ENCODE results near the gene PIP5K1B.

The PIP5K1B gene

DNA sequence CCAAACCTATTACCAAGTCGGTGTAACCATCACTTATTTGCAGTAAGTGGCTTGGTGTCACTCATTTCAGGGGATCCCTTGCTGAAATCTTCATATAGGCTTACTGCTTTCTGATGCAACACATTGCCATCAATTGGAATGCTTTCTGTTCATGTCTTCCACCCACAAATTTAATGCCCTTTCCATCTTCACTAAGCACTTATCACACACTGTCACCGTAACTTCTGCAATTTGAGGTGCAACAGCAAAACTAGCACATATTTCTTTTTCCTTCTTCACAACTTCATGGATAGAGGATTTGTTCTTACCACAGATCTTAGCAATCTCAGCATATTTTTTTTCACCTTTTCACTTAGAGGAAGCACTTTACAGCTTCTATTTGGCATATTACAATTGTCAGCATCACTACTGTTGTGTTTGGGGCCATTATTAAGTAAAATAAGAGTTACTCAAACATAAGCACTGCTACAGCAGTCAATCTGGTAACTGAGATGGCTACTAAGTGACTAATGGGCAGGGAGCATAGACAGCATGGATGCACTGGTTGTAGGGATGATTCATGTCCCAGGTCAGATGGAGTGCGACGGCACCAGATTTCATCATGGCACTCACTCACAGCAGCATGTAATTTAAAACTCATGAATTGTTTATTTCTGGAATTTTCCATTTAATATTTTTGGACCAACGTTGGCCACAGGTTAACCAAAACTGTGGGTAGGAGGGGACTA, 70.1 kb downstream of the PIP5K1B start:
- peak; percentile 63 for DNase-seq (ENCODE audit: low spot score)

DNA sequence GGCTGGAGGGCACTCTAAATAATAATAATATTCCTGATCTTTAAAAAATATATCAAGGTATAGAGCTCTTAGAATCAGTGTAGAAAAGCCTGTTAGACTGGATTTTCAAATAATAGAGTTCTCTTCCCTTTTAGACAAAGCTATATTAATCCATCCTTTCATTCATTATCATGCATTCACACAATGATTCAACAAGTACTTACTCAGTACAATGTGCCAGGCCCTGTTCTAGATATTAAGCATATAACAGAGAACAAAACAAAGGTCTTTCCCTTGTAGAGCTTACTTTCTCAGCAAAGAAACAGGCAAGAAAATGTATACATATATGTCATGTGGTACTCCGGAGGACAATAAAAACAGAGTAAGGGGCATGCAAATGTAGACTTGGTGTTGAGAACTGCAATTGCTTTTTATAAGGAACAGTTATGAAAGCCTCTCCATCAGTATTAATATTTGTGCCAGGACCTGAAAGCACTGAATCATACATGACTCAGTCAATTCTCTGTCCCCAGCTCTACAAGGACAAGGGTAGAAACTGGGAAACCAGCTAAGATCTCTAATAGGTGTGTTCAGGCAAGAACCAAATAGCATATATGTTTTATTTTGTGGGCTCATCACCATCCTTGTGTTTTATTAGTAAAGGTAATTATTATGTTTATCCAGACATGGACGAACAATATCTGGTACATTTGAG, 72.2 kb downstream of the PIP5K1B start:
- peak; percentile 29 for DNase-seq (ENCODE audit: low spot score)

DNA sequence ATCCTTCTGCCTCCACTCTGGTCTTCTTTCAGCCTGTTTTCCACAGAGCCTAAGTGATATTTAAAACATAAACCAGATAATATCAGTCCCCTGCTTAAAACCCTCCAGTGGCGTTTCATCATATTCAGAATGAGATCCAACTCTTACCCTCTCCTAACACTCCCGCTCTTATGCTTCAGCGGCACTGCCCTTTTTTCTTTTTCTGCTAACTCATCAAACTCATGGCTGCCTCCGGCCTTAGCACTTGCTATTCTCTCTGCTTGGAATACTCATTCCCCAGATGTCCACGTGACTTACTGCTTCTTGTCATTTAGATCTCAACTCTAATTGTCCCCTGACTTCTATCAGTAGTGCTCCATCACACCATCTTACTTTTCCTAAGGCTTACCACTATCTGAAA, 73.6 kb downstream of the PIP5K1B start:
- no peak for DNase-seq (ENCODE audit: low spot score)

DNA sequence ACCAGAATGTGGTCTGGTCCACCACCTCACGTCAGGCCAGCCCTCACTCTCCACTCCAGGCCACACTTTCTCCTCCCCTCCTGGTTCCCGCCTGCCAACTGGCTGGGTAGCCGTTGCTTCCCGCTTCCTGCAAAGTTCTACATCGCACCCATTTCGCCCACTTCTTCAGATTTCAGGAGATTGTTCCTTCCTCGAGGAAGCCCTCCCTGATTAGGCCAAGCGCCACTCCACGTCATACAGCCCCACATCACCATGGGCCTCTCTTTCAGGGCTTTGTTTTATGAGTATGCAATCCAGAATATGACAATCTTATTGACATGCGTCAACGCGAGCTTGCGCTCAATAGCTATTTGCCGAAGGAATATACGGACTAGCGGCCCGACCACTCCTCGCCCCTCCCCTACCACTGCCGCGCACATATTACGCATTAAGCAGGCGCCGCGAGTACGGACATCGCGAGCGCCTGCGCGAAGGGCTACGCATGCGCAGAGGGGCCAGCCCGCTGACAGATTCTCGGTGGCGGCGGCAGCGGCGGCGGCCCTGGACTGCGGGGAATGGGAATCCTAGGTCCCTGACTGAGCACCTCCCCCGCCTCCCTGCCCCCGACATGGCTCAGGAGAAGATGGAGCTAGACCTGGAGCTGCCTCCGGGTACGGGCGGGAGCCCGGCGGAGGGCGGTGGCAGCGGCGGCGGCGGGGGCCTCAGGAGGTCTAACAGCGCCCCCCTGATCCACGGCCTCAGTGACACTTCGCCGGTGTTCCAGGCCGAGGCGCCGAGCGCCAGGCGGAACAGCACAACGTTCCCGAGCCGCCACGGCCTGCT, 74.7 kb downstream of the PIP5K1B start:
- DNase-seq (ENCODE audit: low spot score) = peak; percentile 94

DNA sequence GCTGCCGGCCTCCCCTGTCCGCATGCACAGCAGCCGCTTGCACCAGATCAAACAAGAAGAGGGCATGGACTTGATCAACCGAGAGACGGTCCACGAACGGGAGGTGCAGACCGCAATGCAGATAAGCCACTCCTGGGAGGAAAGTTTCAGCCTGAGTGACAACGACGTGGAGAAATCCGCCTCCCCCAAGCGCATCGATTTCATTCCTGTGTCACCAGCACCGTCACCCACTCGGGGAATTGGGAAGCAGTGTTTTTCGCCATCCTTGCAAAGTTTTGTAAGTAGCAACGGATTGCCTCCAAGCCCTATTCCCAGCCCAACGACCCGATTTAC, 75.3 kb downstream of the PIP5K1B start:
- no peak for DNase-seq (ENCODE audit: low spot score)

DNA sequence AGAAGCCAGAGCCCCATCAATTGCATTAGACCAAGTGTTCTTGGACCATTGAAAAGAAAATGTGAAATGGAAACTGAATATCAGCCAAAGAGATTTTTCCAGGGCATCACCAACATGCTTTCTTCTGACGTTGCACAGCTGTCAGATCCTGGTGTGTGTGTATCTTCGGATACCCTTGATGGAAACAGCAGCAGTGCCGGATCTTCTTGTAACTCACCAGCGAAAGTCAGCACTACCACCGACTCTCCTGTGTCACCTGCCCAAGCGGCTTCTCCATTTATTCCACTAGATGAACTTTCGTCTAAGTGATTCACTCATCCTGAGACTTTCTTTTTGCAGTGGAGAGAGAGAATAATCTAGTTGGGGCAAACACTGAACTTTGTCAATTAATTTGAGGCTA, 75.7 kb downstream of the PIP5K1B start:
- peak; percentile 12 for DNase-seq (ENCODE audit: low spot score)

DNA sequence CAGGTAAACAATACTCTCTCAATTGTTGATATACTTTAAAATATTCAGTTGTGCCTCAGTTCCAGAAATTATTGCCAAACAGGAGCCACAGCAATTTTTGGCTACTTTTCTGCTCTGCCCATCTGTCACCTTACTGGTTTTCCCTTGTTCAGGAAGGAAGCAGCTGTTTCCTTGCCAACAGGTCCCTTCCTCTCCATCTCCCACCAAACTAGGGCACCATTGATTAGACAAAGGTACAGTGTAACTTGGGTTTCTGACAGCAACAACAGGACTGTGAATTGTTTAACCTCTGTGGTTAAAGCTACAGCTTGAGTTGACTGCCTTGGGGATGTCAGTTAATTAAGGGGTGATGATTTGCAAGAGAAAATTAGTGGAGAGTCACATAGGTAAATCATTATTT, 76.9 kb downstream of the PIP5K1B start:
- DNase-seq (ENCODE audit: low spot score) = no peak

DNA sequence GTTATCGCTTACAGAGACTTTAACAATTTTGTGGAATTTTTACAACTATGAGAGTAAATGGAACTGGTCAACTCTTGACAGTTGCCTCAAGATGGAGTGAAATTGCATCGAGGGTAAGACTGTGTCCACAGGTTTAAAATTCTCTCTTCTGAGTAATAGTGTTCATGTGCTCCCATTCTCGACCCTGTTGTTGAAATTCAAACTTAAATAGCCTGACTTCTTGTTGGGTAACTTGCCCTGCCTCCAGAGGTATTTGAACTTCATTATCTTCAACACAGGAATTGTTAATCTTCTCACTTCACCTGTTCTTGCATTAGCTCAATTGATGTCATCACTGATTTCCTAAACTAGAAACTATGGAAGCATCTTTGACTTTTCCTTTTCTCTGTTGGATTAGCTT, 77.5 kb downstream of the PIP5K1B start:
- DNase-seq (ENCODE audit: low spot score) = no peak

DNA sequence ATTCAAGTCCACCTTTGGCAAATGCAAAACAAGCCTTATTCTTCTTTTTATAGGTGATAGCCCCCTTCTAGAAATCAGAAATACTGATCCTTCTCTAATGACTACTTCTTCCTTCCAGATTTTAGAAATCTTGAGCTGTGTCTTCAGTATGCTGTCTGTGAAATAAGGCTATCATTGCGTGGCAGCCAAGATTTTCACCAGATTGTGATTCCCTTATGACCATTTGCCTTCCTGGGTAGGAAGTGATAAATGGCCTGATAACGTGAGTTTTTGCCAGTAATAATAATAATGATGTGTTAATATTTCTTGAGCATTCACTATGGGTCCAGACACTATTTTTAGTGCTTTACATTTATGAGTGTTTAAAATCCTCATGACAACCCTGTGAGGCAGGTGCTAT, 80.9 kb downstream of the PIP5K1B start:
- DNase-seq (ENCODE audit: low spot score) = no peak

DNA sequence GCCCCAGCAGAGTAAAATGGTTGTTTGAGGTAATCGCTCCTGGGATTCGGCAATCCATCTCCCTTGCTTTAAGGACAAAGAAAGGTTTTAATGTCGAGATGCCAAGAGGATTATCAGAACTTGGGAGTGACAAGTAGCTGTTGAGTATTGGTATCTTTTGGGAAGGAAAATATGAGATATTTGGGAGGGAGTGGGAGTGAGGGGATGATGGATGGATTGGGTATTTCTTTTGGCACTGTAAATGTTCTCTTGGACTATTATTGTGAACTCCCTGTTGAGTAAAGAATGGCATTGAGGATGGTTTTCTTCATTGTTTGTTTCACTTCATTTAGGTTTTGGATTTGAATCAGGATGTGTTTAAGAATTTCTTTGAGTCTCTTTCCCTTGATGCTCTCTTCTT, 86.1 kb downstream of the PIP5K1B start:
- no peak for DNase-seq (ENCODE audit: low spot score)

DNA sequence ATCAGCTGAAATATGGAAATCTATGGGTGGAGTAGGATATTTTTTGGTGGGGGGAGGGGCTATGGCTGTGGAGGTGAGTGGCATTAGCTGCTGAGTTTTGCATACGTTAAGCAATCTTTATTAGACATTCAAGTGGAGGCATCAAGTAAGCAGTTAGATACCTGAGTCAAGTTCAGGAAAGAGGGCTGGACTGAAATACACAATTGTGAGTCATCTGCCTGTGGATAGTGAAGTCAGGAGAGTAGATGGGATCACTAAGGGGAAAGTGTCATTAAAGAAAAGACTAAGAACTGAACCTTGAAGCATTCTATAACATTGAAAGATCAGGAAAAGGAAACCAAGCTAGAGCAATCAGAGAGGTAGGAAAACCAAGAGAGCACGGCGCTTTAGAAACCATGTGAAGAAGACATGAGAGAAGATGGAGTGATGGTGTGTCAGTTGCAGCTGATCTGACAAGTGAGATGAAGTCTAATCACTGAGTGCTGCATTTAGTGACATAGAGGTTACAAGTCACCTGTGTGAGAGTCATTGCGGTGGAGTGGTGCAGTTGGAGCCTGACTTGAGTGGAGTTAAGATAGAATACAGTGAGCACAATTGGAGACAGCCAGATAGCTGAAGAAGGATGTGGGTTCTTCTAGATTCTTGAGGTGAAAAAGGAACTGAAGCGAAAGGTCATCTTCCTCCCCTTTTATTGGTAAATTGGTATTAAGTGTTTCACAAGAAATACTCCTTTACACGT, 88.7 kb downstream of the PIP5K1B start:
- DNase-seq (ENCODE audit: low spot score) = peak; percentile 17

DNA sequence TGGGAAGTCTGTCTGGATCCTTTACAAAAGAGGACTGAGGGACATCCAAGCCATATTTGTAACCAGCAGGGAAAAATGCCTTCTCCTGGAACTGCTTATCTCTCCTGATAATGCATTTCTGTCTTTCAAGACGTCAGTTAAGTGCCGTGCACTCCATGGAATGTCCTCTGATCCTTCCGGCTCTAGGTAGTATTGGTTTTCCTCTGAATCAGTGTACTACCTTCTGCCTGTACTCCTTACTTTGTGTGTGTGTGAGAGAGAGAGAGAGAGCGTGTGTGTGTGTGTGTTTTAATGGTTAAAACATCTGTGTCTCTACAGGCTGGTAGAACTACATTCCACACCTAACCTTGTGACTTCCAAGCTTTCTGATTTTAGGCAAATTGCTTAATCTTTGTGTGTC, 89.9 kb downstream of the PIP5K1B start:
- DNase-seq (ENCODE audit: low spot score) = peak; percentile 38

DNA sequence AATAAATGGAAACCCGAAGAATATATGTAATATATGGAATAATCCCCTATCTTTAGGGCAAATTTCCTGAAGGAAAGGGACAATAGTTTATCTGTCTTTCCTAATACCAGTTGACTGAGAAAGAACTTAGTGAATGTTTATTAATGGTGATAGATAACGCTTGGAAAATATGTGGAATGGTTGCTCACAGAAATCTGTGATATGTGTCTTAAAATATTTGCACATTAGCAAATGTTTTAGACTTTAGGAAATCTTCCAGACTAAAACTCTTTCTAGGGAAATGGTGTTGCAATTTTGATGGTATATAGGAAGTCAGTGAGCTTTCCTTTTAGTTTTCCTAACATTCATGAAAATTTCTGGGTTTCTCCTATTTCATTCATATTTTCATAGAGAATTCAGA, 90.4 kb downstream of the PIP5K1B start:
- no peak for DNase-seq (ENCODE audit: low spot score)

DNA sequence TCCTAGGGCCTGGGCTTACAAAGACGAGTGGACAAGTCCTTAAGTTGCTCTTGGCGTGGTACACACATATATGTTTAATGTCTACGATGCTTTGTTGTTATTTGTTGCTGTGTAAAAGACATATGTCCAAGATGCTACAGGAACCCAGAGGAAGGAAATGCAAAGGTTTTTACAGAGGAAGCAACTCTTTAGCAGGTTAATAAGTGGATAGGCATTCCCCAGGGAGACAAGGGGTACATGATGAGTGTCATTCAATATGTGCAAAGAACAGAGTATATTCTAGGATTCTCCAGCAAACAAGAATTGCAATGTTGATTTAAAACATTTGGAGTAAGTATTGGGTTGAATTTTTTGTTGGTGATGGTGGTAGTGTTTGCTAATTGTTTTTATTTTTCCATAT, 92.1 kb downstream of the PIP5K1B start:
- DNase-seq (ENCODE audit: low spot score) = no peak

DNA sequence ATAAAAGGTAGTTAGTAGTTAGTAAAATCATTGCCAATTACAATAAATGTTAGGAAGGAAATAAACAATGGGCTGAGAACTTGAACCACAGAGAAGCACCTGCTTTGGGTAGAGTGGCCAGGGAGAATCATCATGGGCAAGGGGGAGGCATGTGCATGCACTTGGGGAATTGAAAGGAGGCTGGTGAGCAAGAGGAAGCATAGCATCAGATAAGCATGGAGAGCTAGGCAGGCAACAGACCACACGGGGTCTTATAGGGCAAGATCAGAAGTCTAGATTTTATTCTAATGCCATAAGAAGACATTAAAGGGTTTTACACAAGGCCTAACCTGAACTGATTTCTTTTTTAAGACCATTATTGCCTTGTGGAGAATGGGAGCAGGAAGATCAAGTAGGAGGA, 93.4 kb downstream of the PIP5K1B start:
- no peak for DNase-seq (ENCODE audit: low spot score)

DNA sequence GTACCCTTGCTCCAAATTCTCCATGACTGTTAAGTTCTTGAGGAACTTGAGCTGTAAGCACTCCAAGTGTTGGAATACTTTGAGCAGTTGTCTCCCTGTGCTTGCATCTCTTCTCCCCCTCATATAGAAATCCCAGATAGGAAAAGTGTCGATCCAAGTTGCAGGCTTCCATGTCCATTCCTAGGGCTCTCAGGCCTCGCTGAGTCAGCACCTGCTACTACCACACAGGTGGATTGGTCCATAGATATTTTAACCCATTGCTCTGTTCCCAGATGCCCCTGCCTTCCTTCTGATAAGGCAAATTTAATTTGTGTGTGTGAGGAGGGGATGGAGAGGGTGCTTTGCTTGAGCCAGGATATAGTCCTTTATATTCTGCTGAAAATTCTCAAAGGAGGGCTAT, 95.8 kb downstream of the PIP5K1B start:
- no peak for DNase-seq (ENCODE audit: low spot score)

DNA sequence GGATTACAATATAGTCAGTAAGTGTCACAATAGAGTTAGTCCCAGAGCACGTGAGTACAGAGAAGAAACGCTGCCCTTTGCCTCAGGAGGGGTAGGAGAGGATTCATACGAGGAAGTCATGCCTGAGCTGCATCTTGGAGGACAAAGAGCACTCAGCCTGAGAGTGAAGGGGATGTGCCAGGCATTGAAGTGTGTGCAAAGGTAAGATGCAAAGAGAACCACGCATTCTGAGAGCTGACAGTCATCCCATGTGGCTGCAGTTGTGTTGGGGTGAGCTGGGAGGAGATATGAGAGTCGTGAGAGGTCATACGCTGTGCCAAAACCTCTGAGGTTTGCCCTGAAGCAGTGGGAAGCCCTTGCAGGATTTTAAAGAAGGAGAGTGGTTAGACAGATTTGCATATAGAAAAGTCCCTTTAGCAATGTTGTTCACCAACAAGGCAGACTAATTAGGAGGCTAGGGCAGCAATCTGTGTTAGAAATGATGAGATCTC, 97.5 kb downstream of the PIP5K1B start:
- no peak for DNase-seq (ENCODE audit: low spot score)

DNA sequence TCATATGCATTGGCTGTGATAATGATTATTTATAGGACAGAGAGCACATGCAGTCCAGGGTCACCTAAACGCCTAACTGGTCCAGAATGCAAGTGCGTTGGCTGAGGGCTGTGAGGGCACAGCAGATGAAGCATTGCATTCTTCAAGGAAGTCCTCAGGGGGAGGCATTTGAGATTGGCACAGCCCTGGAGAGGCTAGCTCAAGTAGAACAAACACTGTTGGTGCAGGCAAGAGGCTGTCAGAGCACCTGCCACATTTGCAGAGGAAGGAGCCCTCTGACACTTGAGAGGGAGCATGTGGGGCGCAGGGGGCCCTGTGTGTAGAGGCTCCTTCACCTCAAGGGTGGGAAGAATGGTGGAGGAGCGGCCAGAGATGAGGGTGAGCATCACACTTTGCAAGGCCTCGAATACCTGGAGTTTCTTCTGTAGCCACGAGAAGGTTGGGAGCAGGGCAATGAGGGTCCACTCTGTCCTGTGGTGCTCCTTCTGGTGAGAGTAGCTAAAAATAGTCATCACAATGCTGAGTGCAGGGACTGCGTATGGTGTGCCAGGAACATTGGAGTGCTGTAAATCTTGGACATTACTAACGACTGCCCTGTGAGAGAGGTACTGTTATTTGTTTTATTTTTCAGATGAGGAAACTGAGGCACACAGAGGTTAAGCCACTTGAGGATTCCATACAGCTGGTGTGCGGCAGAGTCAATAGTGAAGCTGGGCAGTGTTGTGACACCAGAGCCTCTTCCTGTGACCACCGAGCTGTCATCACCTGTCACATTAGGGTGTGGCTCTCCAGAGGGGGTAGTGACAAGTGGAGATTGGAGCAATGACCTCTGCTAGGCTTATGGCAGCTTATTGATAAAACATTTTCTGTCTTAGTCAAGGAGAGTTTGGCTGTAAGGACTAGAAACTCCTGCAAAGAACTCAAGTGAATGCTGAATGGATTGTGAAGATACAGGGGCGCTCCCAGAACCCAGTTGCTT, 100.2 kb downstream of the PIP5K1B start:
- no peak for DNase-seq (ENCODE audit: low spot score)

DNA sequence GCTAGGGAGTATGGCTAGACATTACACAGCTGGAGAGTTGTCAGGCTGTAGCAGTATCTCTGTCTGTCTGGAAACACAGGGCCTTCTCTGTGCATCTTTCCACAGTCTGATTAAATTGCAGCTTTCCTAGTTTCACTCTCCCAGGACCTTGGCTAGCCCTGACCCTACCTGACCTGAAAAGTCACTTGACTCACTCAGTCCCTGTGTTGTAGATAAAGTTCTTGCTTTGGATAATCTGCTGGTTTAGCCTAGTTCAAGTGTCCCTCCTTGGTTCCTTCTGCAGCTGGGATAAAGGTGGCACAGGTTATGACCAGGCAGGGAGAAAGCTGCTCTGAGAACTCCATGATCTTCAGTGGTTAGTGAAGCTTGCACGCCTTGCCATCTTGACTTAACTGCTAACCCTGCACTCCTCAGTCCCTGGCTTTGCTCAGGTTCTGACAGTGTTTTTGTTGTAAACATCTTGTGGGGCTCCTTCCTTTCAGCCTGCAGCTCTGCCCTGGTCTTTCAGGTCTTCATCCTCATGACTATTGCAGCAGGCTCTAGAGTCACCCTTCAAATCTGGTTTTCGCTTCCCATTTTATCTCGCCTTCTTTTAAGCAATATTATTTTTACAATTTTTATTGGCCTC, 101.0 kb downstream of the PIP5K1B start:
- no peak for DNase-seq (ENCODE audit: low spot score)

DNA sequence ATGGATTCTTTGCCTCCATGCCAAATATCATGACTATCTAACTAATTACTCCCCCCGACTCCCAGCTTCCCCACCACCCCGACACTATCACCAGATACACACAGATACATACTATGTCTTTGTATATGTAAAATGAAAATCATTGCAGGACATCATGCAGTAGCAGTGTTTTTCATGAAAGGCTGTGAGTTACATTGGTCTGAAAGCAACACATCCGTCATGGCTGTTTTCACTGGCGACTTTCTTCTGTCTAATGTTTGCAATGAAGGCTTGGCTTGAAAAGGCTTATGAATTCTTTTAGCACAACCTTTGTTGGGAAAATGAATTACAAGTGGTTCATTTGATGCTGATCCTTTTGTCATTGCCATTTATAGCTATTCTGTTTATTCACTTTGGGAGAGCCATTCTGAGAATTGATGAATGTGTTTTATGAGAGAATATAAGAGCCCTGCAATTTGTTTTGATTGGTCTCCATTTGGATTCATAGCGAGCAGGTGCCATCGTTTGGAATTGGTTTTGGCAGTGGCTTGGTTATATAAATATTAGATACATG, 103.4 kb downstream of the PIP5K1B start:
- no peak for DNase-seq (ENCODE audit: low spot score)
